ENCODE measurements around the gene PRKD2. TPM values are rescaled to one million over a fixed set of nuclear protein-coding genes. Genes with fewer than 3 reads are reported as not detected.

Gene PRKD2
- total RNA-seq, 1 experiment from 2014 or later = 45.1 TPM

DNA sequence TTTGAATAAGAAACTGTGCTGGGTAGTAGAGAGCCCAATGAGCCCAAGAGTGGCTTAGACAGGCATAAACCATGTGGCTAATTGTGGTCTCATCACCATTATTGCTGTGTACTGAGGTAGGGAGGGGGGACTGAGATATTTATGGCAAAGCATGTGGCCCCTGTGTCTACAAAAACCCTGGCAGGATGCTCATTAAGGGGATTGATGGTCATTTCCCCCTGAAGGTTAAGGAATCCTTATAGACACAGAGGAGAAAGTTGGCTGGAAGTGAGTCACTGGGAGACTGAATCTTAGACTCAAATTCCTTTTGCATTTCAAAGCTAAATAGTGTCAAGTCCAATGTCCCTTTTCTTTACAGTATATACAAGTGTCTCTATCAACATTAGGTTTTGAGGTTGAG is 46.1 kb downstream of the PRKD2 start:
- POLR2A ChIA-PET (ENCODE audit: low non-redundant PET) = no interaction called here
- Histone ChIP-seq H3K27ac (ENCODE audit: low read depth, low read length, poor library complexity, severe bottlenecking) (no peak overlapping the region), H3K36me3 (ENCODE audit: insufficient read depth, low read length, poor library complexity, severe bottlenecking) (peaks cover 10% of the 10 kb centered on the region), H3K27me3 (replicated peaks; ENCODE audit: insufficient read depth, low read depth, low read length, poor library complexity) (no peaks in the 10 kb centered on the region), H3K4me1 (ENCODE audit: insufficient read depth, low read length, poor library complexity, severe bottlenecking) (no peaks in the 10 kb centered on the region), H3K9me3 (ENCODE audit: low read depth, low read length, poor library complexity, severe bottlenecking) (no peaks in the 10 kb centered on the region), H3K4me3 (ENCODE audit: low read depth, low read length, poor library complexity, severe bottlenecking) (no peak overlapping the region)
- DNase-seq (ENCODE audit: low spot score) = no peak
- no TSS peak for BruUV-seq (replicated peaks)
- TF ChIP-seq, protein P1, sequence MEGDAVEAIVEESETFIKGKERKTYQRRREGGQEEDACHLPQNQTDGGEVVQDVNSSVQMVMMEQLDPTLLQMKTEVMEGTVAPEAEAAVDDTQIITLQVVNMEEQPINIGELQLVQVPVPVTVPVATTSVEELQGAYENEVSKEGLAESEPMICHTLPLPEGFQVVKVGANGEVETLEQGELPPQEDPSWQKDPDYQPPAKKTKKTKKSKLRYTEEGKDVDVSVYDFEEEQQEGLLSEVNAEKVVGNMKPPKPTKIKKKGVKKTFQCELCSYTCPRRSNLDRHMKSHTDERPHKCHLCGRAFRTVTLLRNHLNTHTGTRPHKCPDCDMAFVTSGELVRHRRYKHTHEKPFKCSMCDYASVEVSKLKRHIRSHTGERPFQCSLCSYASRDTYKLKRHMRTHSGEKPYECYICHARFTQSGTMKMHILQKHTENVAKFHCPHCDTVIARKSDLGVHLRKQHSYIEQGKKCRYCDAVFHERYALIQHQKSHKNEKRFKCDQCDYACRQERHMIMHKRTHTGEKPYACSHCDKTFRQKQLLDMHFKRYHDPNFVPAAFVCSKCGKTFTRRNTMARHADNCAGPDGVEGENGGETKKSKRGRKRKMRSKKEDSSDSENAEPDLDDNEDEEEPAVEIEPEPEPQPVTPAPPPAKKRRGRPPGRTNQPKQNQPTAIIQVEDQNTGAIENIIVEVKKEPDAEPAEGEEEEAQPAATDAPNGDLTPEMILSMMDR (conservative IDR thresholded peaks at IDR 0.05; ENCODE audit: low read depth, low read length) = no peak
- no peak for TF ChIP-seq EZH2 (IDR thresholded peaks at IDR 0.05; ENCODE audit: borderline replicate concordance, low read depth, low read length, poor library complexity, severe bottlenecking)
- CTCF ChIA-PET = no interaction called here
- intact Hi-C loops (cut with micrococcal nuclease; ENCODE audit: unreplicated experiment) = no loop called here

DNA sequence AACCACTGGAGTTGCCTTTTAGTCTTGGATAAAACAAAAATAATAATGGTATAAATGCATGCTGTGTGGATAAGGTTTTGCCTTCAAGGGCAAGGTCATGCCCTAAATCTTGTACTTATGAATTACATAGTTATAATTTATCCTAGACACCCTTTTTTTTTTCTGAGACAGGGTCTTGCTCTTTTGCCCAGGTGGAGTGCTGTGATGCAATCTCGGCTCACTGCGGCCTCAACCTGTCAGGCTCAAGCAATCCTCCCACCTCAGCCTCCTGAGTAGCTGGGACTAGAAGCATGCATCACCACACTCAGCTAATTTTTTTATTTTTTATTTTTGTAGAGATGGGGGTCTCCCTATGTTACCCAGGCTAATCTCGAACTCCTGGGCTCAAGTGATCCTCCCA is 48.3 kb downstream of the PRKD2 start:
- intact Hi-C loops (cut with micrococcal nuclease; ENCODE audit: unreplicated experiment) = no loop called here
- ChIA-PET CTCF (no interaction called here), POLR2A (ENCODE audit: low non-redundant PET) (no interaction called here)
- no peak overlapping the region for H3K27ac ChIP-seq (ENCODE audit: low read depth, low read length, poor library complexity, severe bottlenecking)
- no peak overlapping the region for H3K4me3 ChIP-seq (ENCODE audit: low read depth, low read length, poor library complexity, severe bottlenecking)
- no peak for TF ChIP-seq EZH2 (IDR thresholded peaks at IDR 0.05; ENCODE audit: borderline replicate concordance, low read depth, low read length, poor library complexity, severe bottlenecking)
- TF ChIP-seq, protein P1 (conservative IDR thresholded peaks at IDR 0.05; ENCODE audit: low read depth, low read length) = no peak
- BruUV-seq (replicated peaks) = no TSS peak
- H3K9me3 ChIP-seq (ENCODE audit: low read depth, low read length, poor library complexity, severe bottlenecking) = no peaks in the 10 kb centered on the region
- DNase-seq (ENCODE audit: low spot score) = no peak
- H3K4me1 ChIP-seq (ENCODE audit: insufficient read depth, low read length, poor library complexity, severe bottlenecking) = no peaks in the 10 kb centered on the region
- H3K36me3 ChIP-seq (ENCODE audit: insufficient read depth, low read length, poor library complexity, severe bottlenecking) = peaks cover 5% of the 10 kb centered on the region
- H3K27me3 ChIP-seq (replicated peaks; ENCODE audit: insufficient read depth, low read depth, low read length, poor library complexity) = no peaks in the 10 kb centered on the region

DNA sequence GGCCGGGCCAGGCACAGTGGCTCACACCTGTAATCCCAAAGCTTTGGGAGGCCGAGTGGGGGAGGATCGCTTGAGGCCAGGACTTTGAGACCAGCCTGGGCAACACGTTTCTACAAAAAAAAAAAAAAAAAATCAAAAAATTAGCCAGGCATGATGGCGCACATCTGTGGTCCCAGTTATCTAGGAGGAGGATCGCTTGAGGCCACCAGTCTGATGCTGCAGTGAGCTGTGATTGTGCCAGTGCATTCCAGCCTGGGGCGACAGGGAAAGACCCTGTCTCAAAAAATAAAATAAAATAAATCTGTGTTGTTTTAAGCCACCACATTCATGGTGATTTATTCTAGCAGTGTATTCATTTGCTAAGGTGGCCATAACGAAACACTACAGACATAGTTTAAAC is 51.8 kb downstream of the PRKD2 start:
- peaks cover 13% of the 10 kb centered on the region for H3K4me1 ChIP-seq (ENCODE audit: insufficient read depth, low read length, poor library complexity, severe bottlenecking)
- H3K27ac ChIP-seq (ENCODE audit: low read depth, low read length, poor library complexity, severe bottlenecking) = no peak overlapping the region
- no peak for TF ChIP-seq EZH2 (IDR thresholded peaks at IDR 0.05; ENCODE audit: borderline replicate concordance, low read depth, low read length, poor library complexity, severe bottlenecking)
- TF ChIP-seq, protein P1 (conservative IDR thresholded peaks at IDR 0.05; ENCODE audit: low read depth, low read length) = no peak
- ChIA-PET POLR2A (ENCODE audit: low non-redundant PET) (no interaction called here), CTCF (interaction anchor here (0.6 kb wide), 1 partner anchor 208 kb away, joined by 3 read pairs; no protein-coding TSS in a partner anchor)
- H3K4me3 ChIP-seq (ENCODE audit: low read depth, low read length, poor library complexity, severe bottlenecking) = no peak overlapping the region
- BruUV-seq (replicated peaks) = no TSS peak
- H3K36me3 ChIP-seq (ENCODE audit: insufficient read depth, low read length, poor library complexity, severe bottlenecking) = no peaks in the 10 kb centered on the region
- no peaks in the 10 kb centered on the region for H3K27me3 ChIP-seq (replicated peaks; ENCODE audit: insufficient read depth, low read depth, low read length, poor library complexity)
- DNase-seq (ENCODE audit: low spot score) = no peak
- intact Hi-C loops (cut with micrococcal nuclease; ENCODE audit: unreplicated experiment) = no loop called here
- H3K9me3 ChIP-seq (ENCODE audit: low read depth, low read length, poor library complexity, severe bottlenecking) = no peaks in the 10 kb centered on the region

Data from A673 (cell line).